GM18526 (cell line): Measurements from ENCODE around the gene KCNT1.

Source experiments
- POLR2A ChIP-seq: IDR thresholded peaks from 3 replicates; pipeline ENCODE4 v1.6.1; 2011; ENCODE audit not compliant: insufficient read length; ENCODE audit errors: extremely low read depth

The KCNT1 gene

DNA sequence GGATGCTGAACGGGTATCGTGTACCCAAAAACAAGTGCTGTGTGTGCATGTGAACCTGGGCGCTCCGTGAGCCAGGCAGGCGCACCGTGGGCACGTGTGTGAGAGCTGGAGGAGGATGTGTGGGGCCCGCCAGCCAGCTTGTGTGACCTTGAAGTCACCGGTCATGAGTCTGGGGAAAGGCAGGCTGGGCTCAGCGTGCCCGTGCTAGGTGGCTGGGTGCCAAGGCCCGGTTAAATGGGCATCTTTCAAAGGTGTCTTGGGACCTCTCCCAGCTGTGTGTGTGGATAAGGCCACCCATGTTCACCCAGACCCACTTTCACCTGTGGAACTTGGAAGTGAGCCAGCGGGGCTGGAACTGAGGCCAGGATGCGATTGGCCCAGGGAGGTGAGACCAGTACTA lies 3.4 kb downstream of the KCNT1 start:
- TF ChIP-seq POLR2A = no peak

GRCh38 chr9:135706288-135706687 lies 4.3 kb downstream of the KCNT1 start:
- TF ChIP-seq POLR2A = no peak

DNA sequence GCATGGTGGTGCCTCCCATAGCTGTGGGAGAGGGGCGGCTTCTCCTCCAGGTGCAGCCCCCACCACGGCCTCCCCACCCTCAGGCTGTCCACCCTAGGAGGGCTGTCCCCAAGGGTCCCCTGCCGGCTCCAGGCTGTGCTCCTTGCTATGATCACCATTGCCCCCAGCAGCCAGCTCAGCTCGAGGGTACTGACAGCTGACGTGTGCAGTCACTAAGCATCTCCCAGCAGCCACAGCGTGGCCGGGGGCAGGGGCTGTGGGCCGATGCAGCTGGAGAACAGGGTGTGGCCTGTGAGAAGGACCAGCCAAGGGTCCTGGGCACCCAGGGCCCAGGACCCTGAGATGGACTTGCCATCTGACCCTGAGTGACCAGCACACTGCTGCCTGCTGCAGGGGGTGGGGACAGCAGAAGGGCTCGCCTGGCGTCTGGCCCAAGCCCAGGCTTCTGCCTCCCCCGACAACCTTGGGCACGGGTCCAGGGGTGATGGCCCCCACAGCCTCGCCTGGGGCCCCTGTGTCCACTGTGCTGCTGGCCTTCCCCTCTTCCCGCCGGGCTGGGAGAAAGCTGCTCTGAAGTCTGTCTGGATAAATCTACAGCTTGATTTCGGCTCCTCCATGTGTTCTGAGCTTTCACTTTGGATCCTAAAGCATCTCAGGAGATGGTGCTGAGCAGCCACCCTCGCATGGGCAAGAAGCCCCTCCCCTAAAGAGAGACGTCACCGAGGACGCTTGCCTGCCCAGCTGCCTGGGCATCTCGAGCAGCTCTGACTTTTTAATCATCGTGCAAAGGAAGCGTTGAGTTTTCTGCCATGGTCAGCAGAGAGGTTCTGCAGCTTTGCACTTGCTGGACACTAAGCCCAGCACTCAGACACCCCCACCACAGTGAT lies 5.5 kb downstream of the KCNT1 start:
- TF ChIP-seq POLR2A = no peak

DNA sequence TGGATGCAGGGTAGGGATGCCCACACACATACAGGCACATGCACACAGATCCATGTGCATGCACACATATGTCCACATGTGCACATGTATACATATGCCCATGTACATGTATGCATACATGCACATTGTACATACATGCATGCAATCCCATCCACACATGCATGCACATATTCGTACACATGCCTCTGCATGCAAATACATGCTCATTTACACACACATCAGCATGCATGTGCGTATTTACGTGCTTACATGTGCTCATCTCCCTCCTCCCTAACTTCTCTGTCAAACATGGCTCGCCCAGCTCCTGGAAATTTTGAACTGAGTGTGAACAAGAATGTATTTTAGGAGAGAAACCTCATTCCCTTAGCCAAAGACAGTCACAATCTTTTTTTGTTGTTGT lies 6.2 kb downstream of the KCNT1 start:
- TF ChIP-seq POLR2A = no peak

GRCh38 chr9:135711391-135711790 lies 9.4 kb downstream of the KCNT1 start:
- TF ChIP-seq POLR2A = no peak

- TF ChIP-seq POLR2A = no peak
Observed at GRCh38 chr9:135711881-135712280, 9.9 kb downstream of the KCNT1 start.

GRCh38 chr9:135712613-135713295 lies 10.8 kb downstream of the KCNT1 start:
- TF ChIP-seq POLR2A = no peak

- TF ChIP-seq POLR2A = no peak
Observed at GRCh38 chr9:135714242-135715055, 12.5 kb downstream of the KCNT1 start.

GRCh38 chr9:135715056-135715595 lies 13.1 kb downstream of the KCNT1 start:
- no peak for TF ChIP-seq POLR2A

DNA sequence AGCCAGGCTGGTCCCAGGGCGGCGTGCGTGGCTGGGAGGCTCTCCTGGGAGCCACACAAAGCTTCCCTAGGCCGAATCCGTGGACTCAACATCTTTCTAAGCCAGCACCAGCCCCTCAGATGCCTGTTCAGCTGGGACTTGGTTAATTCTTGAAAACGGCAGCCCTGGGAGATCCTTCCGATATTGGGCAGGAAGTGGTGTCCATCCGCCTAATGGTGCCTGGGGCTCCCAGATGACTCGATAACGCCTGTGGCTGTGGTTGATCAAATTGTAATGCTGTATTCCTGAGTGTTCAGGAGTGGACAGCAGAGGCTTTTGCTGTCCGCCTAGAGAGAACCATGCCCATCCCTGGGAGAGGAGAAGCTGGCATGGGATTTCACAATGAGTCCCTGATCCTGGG lies 14.1 kb downstream of the KCNT1 start:
- TF ChIP-seq POLR2A = no peak

GRCh38 chr9:135717410-135717809 lies 15.4 kb downstream of the KCNT1 start:
- no peak for TF ChIP-seq POLR2A

DNA sequence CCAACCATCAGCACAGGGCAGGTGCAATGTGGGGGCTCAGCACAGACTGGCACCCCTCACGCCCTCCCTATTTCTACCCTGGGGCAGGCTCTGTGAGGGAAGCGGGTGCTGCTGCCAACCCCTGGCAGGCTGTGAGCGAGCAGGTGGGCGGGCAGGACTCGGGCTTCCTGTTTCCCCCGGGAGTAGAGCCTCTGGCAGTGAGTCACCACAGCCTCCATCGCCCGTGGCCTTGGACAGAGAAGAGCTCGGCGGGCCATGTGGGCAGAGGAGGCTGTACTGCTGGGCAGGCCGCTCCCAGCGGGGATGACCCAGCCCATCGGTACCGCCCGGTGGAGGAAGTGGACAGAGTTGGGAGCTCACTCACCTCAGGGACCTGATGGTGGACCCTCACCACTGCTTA lies 16.6 kb downstream of the KCNT1 start:
- TF ChIP-seq POLR2A = no peak

DNA sequence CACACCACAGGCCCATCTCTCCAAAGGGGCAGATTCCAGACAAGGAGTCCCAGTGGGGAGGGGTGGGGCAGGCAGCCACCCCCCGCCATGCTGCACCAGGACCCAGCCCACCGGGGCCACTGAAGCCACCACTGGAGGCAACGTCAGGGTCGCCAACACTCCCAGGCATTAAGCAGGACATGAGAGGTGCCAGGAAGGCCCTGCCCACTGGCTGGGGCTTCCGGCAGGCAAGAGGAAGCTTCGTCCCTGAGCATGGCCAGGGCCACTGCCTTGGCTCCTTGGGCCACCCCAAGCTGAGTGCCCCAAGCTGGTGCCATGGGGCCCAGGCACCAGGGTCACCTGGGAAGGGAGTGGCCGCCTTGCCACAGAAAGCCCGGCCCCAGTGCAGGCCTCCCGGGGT lies 17.5 kb downstream of the KCNT1 start:
- TF ChIP-seq POLR2A = no peak

GRCh38 chr9:135722365-135722764 lies 20.4 kb downstream of the KCNT1 start:
- TF ChIP-seq POLR2A = no peak

GRCh38 chr9:135724186-135724787 lies 22.3 kb downstream of the KCNT1 start:
- no peak for TF ChIP-seq POLR2A
